Measurements from ENCODE around the gene HOXA11. TPM values are rescaled to one million over a fixed set of nuclear protein-coding genes. Genes with fewer than 3 reads are reported as not detected.
A peak's percentile ranks its signal among the peaks of the same experiment; 100 is the strongest.

HOXA11 gene
- total RNA-seq, 1 experiment from 2014 or later = 0.84 TPM

DNA sequence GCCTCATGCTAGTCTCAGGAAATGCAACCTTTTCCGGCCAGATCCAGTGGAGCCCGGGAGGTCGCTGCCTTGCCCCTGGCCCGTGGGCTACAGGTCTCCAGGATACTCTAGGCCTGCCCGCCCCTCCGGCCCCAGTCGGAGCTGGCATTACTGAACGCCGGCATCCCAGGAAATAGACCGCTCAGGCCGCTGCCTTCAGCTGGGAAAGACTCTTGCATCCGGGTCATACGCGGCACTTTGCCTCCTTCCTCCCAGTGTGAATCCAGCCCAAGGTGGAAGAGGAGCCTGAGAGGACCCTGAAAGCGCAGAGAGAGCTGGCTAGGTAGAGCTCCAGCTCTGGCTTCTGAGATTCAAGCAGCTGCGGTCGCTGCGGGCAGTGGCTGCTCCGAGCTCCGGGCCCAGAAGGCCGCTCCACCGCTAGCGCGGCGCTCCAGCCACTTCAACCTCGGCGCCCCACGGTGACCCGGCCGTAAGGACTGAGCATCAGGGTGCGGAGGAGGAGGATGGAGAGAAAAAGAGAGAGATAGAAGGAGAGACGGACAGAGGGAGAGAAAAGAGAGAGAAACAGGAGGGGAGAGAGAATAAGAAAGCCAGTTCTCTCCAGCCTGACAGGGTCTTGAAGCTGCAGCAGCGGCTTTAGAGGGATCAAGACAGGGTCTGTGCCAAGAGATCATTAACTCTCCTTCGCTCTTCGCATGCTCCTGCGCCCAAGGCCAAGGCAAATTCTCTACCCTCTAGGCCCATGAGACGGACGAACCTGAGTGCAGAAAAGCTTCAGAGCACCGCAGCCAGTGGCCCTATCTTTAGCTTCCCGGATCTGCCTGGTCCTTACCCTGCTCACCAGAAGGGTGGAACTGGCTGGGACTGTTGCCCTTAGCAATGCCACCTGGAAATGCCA, 9.2 kb downstream of the HOXA11 start:
- H3K4me1 Mint-ChIP-seq (ENCODE audit: insufficient read depth, unreplicated experiment) = peaks cover 12% of the 10 kb centered on the region
- H3K4me3 Mint-ChIP-seq (ENCODE audit: unreplicated experiment) = no peak overlapping the region
- no peak for DNase-seq (ENCODE audit: unreplicated experiment)
- CTCF ChIA-PET = interaction anchor here (0.6 to 1.8 kb wide), 5 partner anchors 9 to 844 kb away, joined by 3 to 8 read pairs (median 3); partner anchors contain the start of gene HOXA11
- POLR2A ChIA-PET = interaction anchor here (0.5 to 1.3 kb wide), 3 partner anchors 313 to 411 kb away, joined by 3 read pairs; no protein-coding TSS in a partner anchor
- no peak for TF ChIP-seq CTCF (IDR thresholded peaks at IDR 0.05; ENCODE audit: unreplicated experiment)
- H3K9me3 Mint-ChIP-seq (ENCODE audit: unreplicated experiment) = no peaks in the 10 kb centered on the region
- intact Hi-C loops (cut with micrococcal nuclease) = no loop called here
- H3K27ac Mint-ChIP-seq (ENCODE audit: low read depth, unreplicated experiment) = no peak overlapping the region
- H3K36me3 Mint-ChIP-seq (ENCODE audit: insufficient read depth, unreplicated experiment) = peaks cover 11% of the 10 kb centered on the region
- no TSS peak for BruUV-seq (replicated peaks)
- no peaks in the 10 kb centered on the region for H3K27me3 Mint-ChIP-seq (ENCODE audit: insufficient read depth, unreplicated experiment)

DNA sequence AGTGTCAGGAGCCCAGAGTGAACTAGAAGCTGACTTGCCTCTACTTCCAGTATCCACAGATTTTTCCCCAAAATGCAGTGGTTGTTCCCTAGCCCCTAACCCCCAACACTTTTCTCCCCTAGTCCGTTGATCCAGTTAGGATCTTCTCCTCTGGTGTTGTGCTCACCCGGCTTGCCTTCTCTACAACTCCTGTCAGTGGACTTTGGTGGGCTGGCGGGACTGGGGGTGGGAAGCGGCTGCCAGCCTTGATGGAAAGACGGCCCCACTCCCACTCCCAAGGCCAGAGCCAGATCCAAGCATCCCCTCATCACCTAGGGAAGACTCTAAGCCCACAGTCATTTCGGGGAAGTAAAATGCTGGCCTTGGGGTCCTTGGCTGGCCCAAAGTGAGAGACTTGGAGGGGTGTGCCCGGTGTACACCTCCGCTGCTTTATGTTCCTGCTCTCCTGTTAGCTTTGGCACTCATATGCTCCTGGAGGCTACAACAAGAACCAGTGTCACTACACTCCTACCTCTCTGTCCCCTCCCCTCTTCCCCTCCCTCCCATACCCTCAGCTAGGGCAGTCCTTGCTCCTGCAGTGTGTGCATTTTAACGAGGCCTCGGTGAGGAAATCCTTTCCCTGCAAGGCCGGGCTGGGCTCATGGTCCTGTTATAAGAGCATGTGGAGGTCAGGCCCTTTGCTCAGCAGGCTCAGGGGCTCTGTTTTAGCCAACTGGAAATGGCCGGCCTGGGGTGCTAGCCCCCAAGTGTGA, 10.0 kb downstream of the HOXA11 start:
- intact Hi-C loops (cut with micrococcal nuclease) = no loop called here
- ChIA-PET POLR2A (interaction anchor here (0.5 to 1.3 kb wide), 4 partner anchors 312 to 495 kb away, joined by 3 read pairs; no protein-coding TSS in a partner anchor), CTCF (interaction anchor here (1.3 kb wide), 1 partner anchor 400 kb away, joined by 3 read pairs; no protein-coding TSS in a partner anchor)
- H3K9me3 Mint-ChIP-seq (ENCODE audit: unreplicated experiment) = no peaks in the 10 kb centered on the region
- peaks cover 12% of the 10 kb centered on the region for H3K4me1 Mint-ChIP-seq (ENCODE audit: insufficient read depth, unreplicated experiment)
- H3K4me3 Mint-ChIP-seq (ENCODE audit: unreplicated experiment) = peak overlapping the region; percentile 59
- peaks cover 11% of the 10 kb centered on the region for H3K36me3 Mint-ChIP-seq (ENCODE audit: insufficient read depth, unreplicated experiment)
- BruUV-seq (replicated peaks) = no TSS peak
- H3K27ac Mint-ChIP-seq (ENCODE audit: low read depth, unreplicated experiment) = no peak overlapping the region
- no peak for DNase-seq (ENCODE audit: unreplicated experiment)
- TF ChIP-seq CTCF (IDR thresholded peaks at IDR 0.05; ENCODE audit: unreplicated experiment) = no peak
- H3K27me3 Mint-ChIP-seq (ENCODE audit: insufficient read depth, unreplicated experiment) = no peaks in the 10 kb centered on the region

DNA sequence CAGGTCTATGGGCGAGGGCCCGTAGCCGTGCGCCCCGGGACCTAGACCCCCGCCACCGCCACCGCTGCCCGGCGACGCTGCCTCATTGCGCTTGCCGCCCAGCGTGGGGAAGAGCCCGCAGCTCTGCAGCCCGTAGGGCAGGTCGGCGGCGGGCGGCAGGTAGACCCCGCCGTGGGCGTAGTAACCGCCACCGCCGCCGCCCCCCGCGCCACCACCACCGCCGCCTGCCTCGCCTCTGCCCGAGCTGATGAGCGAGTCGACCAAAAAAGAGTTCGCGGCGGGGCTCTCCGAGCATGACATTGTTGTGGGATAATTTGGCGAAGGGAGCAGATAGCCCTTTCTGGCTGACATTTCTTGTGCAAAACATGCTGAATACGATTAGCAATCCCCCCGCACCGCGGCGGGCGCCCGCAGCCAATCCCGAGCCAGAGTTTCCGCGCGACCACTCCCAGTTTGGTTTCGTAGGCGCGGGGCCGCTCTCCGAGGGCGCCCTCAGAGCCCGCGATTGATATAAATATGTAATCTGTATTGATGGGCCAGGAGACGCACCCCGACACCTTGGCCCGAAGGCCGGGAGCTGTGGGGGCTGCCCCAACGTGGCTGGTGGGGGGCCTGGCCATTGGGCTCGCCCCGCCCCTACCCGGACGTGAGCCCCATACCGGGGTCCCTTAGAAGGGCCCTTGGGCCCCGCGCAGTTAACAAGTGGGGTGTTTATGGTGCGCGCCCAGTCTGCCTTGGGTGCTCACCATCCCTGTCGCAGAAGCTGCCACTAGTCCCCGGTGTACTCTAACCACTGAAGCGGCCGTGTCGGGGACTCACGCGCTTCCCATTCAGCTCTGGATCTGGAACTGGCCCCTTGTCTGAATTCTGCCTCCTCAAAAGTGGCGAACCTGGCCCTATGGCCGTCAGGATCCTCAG, 10.8 kb downstream of the HOXA11 start, which contains the start of gene HOXA10:
HOXA10 (minus strand) TSS at position 365 of the 918 bp plus-strand sequence; CDS start at position 351, 14 bp downstream.
- H3K9me3 Mint-ChIP-seq (ENCODE audit: unreplicated experiment) = no peaks in the 10 kb centered on the region
- no TSS peak for BruUV-seq (replicated peaks)
- ChIA-PET POLR2A (interaction anchor here (0.7 to 6.3 kb wide), 10 partner anchors 12 to 495 kb away, joined by 3 to 59 read pairs (median 20); partner anchors contain the start of genes HOXA1, HOXA5 and HOXA6), CTCF (interaction anchor here (1.5 kb wide), 1 partner anchor 12 kb away, joined by 14 read pairs; no protein-coding TSS in a partner anchor)
- peaks cover 11% of the 10 kb centered on the region for H3K36me3 Mint-ChIP-seq (ENCODE audit: insufficient read depth, unreplicated experiment)
- H3K4me3 Mint-ChIP-seq (ENCODE audit: unreplicated experiment) = peak within 1 kb of the TSS; percentile 79
- intact Hi-C loops (cut with micrococcal nuclease) = no loop called here
- H3K27me3 Mint-ChIP-seq (ENCODE audit: insufficient read depth, unreplicated experiment) = no peaks in the 10 kb centered on the region
- H3K27ac Mint-ChIP-seq (ENCODE audit: low read depth, unreplicated experiment) = no peak within 1 kb of the TSS
- peaks cover 12% of the 10 kb centered on the region for H3K4me1 Mint-ChIP-seq (ENCODE audit: insufficient read depth, unreplicated experiment)
- no peak for DNase-seq (ENCODE audit: unreplicated experiment)
- no peak for TF ChIP-seq CTCF (IDR thresholded peaks at IDR 0.05; ENCODE audit: unreplicated experiment)
